Measurements from ENCODE around the gene PCSK5. TPM values are rescaled to one million over a fixed set of nuclear protein-coding genes. Genes with fewer than 3 reads are reported as not detected.

Gene PCSK5
- total and polyA plus RNA-seq, 7 experiments from 2014 or later: 5.2 to 35.0 (median 19.1) TPM

DNA sequence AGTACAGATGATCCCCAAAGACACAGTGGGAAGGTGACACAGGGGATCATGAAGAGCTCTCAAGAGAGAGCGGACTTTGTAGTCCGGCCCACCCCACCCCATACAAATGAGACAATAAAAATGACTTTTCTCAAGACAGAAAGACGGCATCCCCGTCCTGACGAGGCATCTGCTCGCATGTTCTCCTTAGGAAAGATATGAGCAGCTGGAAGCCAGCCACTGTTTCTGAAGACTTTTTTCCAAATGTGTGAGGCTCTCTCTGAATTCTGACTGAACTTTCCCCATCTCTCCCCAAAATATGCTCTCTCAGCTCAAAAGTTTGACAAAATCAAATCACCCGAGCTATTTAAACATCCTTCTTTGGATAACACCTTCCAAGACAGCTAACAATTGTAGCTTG lies 398.6 kb downstream of the PCSK5 start:
- ChIA-PET POLR2A (no interaction called here), CTCF (interaction anchor here (0.6 kb wide), 1 partner anchor 165 kb away, joined by 3 read pairs; no protein-coding TSS in a partner anchor)
- H3K4me1 Mint-ChIP-seq: peaks cover 0 to 3% (median 0%) of the 10 kb centered on the region in 7 donors
- no peaks in the 10 kb centered on the region for H3K4me1 ChIP-seq (ENCODE audit: control insufficient read depth in 2 of 2, insufficient read depth in 2 of 2, low read length in 2 of 2)
- DNase-seq: no peak
- H3K9me3 Mint-ChIP-seq: peaks cover 0 to 4% (median 0%) of the 10 kb centered on the region in 11 donors
- no peak overlapping the region for H3K4me3 ChIP-seq (ENCODE audit: low read length)
- ATAC-seq: no peak
- H3K27me3 Mint-ChIP-seq: no peaks in the 10 kb centered on the region
- H3K36me3 ChIP-seq (ENCODE audit: control insufficient read depth in 2 of 3, insufficient read depth in 3 of 3, low read length in 3 of 3): no peaks in the 10 kb centered on the region
- H3K27ac Mint-ChIP-seq: no peak overlapping the region
- H3K4me3 Mint-ChIP-seq: no peak overlapping the region
- no peaks in the 10 kb centered on the region for H3K27me3 ChIP-seq (ENCODE audit: control insufficient read depth in 2 of 2, insufficient read depth in 2 of 2, low read length in 2 of 2)
- no peaks in the 10 kb centered on the region for H3K36me3 Mint-ChIP-seq
- intact Hi-C loops (cut with micrococcal nuclease): no loop called here
- no peaks in the 10 kb centered on the region for H3K9me3 ChIP-seq (ENCODE audit: control insufficient read depth in 2 of 3, low read length in 3 of 3)
- no peak overlapping the region for H3K27ac ChIP-seq (ENCODE audit: low read depth, low read length)

DNA sequence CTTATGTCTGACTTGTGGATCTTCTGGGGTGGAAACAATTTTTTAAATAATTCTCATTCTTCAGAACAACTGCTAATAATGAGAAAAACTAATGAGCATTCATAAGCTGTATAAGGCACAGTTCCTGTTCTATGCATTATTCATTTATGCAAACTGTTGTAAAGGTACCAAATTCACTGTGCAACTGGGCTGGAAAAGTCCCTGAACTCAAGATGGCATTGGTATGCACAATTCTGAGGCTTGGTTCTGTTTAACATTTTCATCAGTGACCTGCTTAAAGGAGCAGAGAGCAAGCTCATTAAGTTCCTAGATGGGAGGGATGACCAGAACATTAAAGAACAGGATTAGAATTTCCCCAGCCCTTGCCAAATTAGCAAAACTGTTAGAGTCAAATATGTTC lies 399.2 kb downstream of the PCSK5 start:
- ATAC-seq: no peak
- DNase-seq: no peak
- peaks cover 0 to 3% (median 0%) of the 10 kb centered on the region in 7 donors for H3K4me1 Mint-ChIP-seq
- Histone ChIP-seq H3K4me1 (ENCODE audit: control insufficient read depth in 2 of 2, insufficient read depth in 2 of 2, low read length in 2 of 2) (no peaks in the 10 kb centered on the region), H3K4me3 (ENCODE audit: low read length) (no peak overlapping the region), H3K36me3 (ENCODE audit: control insufficient read depth in 2 of 3, insufficient read depth in 3 of 3, low read length in 3 of 3) (no peaks in the 10 kb centered on the region), H3K27me3 (ENCODE audit: control insufficient read depth in 2 of 2, insufficient read depth in 2 of 2, low read length in 2 of 2) (no peaks in the 10 kb centered on the region), H3K27ac (ENCODE audit: low read depth, low read length) (no peak overlapping the region), H3K9me3 (ENCODE audit: control insufficient read depth in 2 of 3, low read length in 3 of 3) (no peaks in the 10 kb centered on the region)
- H3K27me3 Mint-ChIP-seq: no peaks in the 10 kb centered on the region
- H3K36me3 Mint-ChIP-seq: no peaks in the 10 kb centered on the region
- POLR2A ChIA-PET: no interaction called here
- peaks cover 0 to 4% (median 0%) of the 10 kb centered on the region in 11 donors for H3K9me3 Mint-ChIP-seq
- intact Hi-C loops (cut with micrococcal nuclease): loop anchor here in 1 of 2 donors (1.0 kb wide), 1 partner anchor 26 kb away; no protein-coding TSS in a partner anchor
- H3K4me3 Mint-ChIP-seq: no peak overlapping the region
- no peak overlapping the region for H3K27ac Mint-ChIP-seq
- CTCF ChIA-PET: interaction anchor here (0.6 kb wide), 1 partner anchor 208 kb away, joined by 3 read pairs; no protein-coding TSS in a partner anchor

DNA sequence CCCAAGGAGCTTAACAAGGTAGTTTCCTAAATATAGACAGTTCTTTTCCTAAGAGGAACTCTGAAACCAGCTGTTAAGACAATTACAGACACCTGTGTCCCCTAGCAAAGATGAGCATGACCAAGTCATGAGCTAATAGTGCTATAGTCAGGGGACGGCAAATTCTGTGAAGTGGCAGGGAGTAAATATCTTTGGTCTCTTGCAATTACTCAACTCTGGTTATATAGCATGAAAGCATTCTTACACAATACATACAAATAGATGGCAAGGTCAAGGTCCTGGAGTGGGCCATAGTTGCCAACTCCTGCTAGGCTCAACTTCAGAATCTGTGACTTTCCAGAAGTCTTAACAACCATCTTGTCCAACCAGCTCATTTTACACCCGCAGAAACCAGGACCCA lies 400.1 kb downstream of the PCSK5 start:
- intact Hi-C loops (cut with micrococcal nuclease): loop anchor here in 1 of 2 donors (1.0 kb wide), 1 partner anchor 25 kb away; no protein-coding TSS in a partner anchor
- Mint-ChIP-seq H3K36me3 (no peaks in the 10 kb centered on the region), H3K9me3 (no peaks in the 10 kb centered on the region), H3K27ac (peak overlapping the region in 1 of 9 donors; percentile 26), H3K4me1 (peaks cover 0 to 3% (median 0%) of the 10 kb centered on the region in 7 donors), H3K27me3 (no peaks in the 10 kb centered on the region), H3K4me3 (no peak overlapping the region)
- no peaks in the 10 kb centered on the region for H3K4me1 ChIP-seq (ENCODE audit: control insufficient read depth in 2 of 2, insufficient read depth in 2 of 2, low read length in 2 of 2)
- H3K27me3 ChIP-seq (ENCODE audit: control insufficient read depth in 2 of 2, insufficient read depth in 2 of 2, low read length in 2 of 2): no peaks in the 10 kb centered on the region
- H3K27ac ChIP-seq (ENCODE audit: low read depth, low read length): no peak overlapping the region
- H3K36me3 ChIP-seq (ENCODE audit: control insufficient read depth in 2 of 3, insufficient read depth in 3 of 3, low read length in 3 of 3): no peaks in the 10 kb centered on the region
- ATAC-seq: no peak
- no peak overlapping the region for H3K4me3 ChIP-seq (ENCODE audit: low read length)
- ChIA-PET POLR2A (no interaction called here), CTCF (interaction anchor here (0.6 to 1.8 kb wide), 2 partner anchors 12 to 209 kb away, joined by 3 to 5 read pairs; no protein-coding TSS in a partner anchor)
- no peaks in the 10 kb centered on the region for H3K9me3 ChIP-seq (ENCODE audit: control insufficient read depth in 2 of 3, low read length in 3 of 3)
- no peak for DNase-seq

DNA sequence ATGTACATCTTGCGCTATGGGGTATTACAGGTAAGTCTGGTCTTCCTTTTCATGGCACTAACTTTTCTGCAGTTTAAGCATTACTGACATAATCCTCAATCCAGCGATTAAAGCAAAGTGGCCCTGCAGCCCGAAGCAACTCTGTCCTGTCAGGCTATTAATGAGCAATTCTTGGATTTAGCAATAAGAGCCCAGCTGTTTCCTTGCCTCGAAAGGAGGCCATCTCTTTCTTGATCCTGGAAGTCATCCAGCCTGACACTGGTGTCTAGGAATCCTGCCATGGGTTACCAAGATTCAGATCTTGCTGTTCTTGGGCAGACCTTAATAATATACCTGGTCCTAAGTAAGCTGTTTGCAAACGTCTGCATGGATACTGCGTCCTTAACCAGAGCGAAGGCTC lies 401.8 kb downstream of the PCSK5 start:
- Histone ChIP-seq H3K4me3 (ENCODE audit: low read length) (no peak overlapping the region), H3K36me3 (ENCODE audit: control insufficient read depth in 2 of 3, insufficient read depth in 3 of 3, low read length in 3 of 3) (no peaks in the 10 kb centered on the region), H3K9me3 (ENCODE audit: control insufficient read depth in 2 of 3, low read length in 3 of 3) (no peaks in the 10 kb centered on the region), H3K27ac (ENCODE audit: low read depth, low read length) (no peak overlapping the region), H3K4me1 (ENCODE audit: control insufficient read depth in 2 of 2, insufficient read depth in 2 of 2, low read length in 2 of 2) (no peaks in the 10 kb centered on the region), H3K27me3 (ENCODE audit: control insufficient read depth in 2 of 2, insufficient read depth in 2 of 2, low read length in 2 of 2) (no peaks in the 10 kb centered on the region)
- no peak for ATAC-seq
- Mint-ChIP-seq H3K4me1 (peaks cover 0 to 4% (median 0%) of the 10 kb centered on the region in 7 donors), H3K4me3 (no peak overlapping the region), H3K27me3 (no peaks in the 10 kb centered on the region), H3K36me3 (no peaks in the 10 kb centered on the region), H3K27ac (peak overlapping the region in 1 of 9 donors; percentile 34), H3K9me3 (no peaks in the 10 kb centered on the region)
- DNase-seq: no peak
- intact Hi-C loops (cut with micrococcal nuclease): no loop called here
- POLR2A ChIA-PET: no interaction called here
- CTCF ChIA-PET: interaction anchor here (0.6 to 1.8 kb wide), 4 partner anchors 9 to 403 kb away, joined by 3 to 5 read pairs (median 3); no protein-coding TSS in a partner anchor

DNA sequence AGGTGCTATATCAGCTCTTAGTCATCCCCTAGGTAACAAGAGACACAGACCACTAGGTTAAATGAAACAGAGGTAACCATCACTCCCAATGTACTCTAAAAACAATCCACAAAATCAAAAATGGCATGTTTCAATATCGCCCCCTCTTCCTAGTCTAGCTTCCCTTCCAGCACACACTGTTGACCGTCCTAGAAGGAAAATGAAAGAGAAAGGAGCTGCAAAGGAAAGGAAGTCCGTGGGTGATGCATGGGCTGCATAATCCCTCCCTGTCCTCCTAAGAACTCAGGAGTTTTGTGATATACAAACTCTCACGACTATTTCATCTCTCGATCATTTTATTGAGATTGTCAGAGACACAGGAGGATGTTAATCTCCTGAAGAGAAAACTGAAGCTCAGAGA lies 402.2 kb downstream of the PCSK5 start:
- H3K9me3 Mint-ChIP-seq: no peaks in the 10 kb centered on the region
- CTCF ChIA-PET: interaction anchor here (0.6 to 1.8 kb wide), 4 partner anchors 9 to 403 kb away, joined by 3 to 5 read pairs (median 3); no protein-coding TSS in a partner anchor

DNA sequence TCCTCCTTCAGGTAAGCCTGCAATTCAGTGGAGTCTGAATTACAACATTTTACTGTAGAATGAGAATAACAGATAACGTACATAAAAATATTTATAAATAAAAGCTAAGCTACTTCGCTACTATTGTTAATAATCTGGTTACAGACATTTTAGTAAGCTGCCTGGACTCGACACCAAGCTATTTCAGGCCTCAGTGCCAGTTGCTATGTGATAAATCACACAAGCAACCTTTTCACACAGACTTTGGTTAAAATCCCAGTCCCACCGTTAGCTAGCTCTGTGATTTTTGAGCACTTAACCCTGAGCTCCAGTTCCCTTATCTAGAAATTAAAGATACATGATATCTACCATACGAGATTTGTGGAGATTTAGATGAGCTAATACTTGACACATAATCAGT lies 403.8 kb downstream of the PCSK5 start:
- no peaks in the 10 kb centered on the region for H3K36me3 Mint-ChIP-seq
- peaks cover 0 to 14% (median 2%) of the 10 kb centered on the region in 7 donors for H3K4me1 Mint-ChIP-seq
- DNase-seq (no peak), ATAC-seq (no peak)
- intact Hi-C loops (cut with micrococcal nuclease): no loop called here
- no peaks in the 10 kb centered on the region for H3K4me1 ChIP-seq (ENCODE audit: control insufficient read depth in 2 of 2, insufficient read depth in 2 of 2, low read length in 2 of 2)
- ChIA-PET POLR2A (no interaction called here), CTCF (no interaction called here)
- no peaks in the 10 kb centered on the region for H3K36me3 ChIP-seq (ENCODE audit: control insufficient read depth in 2 of 3, insufficient read depth in 3 of 3, low read length in 3 of 3)
- no peaks in the 10 kb centered on the region for H3K9me3 ChIP-seq (ENCODE audit: control insufficient read depth in 2 of 3, low read length in 3 of 3)
- H3K27me3 ChIP-seq (ENCODE audit: control insufficient read depth in 2 of 2, insufficient read depth in 2 of 2, low read length in 2 of 2): no peaks in the 10 kb centered on the region
- no peak overlapping the region for H3K27ac Mint-ChIP-seq
- no peak overlapping the region for H3K4me3 ChIP-seq (ENCODE audit: low read length)
- no peak overlapping the region for H3K4me3 Mint-ChIP-seq
- no peaks in the 10 kb centered on the region for H3K27me3 Mint-ChIP-seq
- H3K27ac ChIP-seq (ENCODE audit: low read depth, low read length): no peak overlapping the region
- no peaks in the 10 kb centered on the region for H3K9me3 Mint-ChIP-seq

More for the DNA sequence above, 402.2 kb downstream of the PCSK5 start:
- H3K4me3 ChIP-seq (ENCODE audit: low read length): no peak overlapping the region
- DNase-seq (no peak), ATAC-seq (no peak)
- Mint-ChIP-seq H3K4me3 (no peak overlapping the region), H3K27ac (peak overlapping the region in 1 of 9 donors; percentile 34), H3K27me3 (no peaks in the 10 kb centered on the region), H3K4me1 (peaks cover 0 to 8% (median 2%) of the 10 kb centered on the region in 7 donors), H3K36me3 (no peaks in the 10 kb centered on the region)
- H3K27ac ChIP-seq (ENCODE audit: low read depth, low read length): no peak overlapping the region
- H3K27me3 ChIP-seq (ENCODE audit: control insufficient read depth in 2 of 2, insufficient read depth in 2 of 2, low read length in 2 of 2): no peaks in the 10 kb centered on the region
- no peaks in the 10 kb centered on the region for H3K36me3 ChIP-seq (ENCODE audit: control insufficient read depth in 2 of 3, insufficient read depth in 3 of 3, low read length in 3 of 3)
- POLR2A ChIA-PET: interaction anchor here (0.5 kb wide), 1 partner anchor 290 kb away, joined by 4 read pairs; no protein-coding TSS in a partner anchor
- H3K9me3 ChIP-seq (ENCODE audit: control insufficient read depth in 2 of 3, low read length in 3 of 3): no peaks in the 10 kb centered on the region
- no peaks in the 10 kb centered on the region for H3K4me1 ChIP-seq (ENCODE audit: control insufficient read depth in 2 of 2, insufficient read depth in 2 of 2, low read length in 2 of 2)
- intact Hi-C loops (cut with micrococcal nuclease): no loop called here

Data from naive thymus-derived CD4-positive, alpha-beta T cell (primary cell).